K562 (cell line): ENCODE results near the gene DEF6. TPM values are rescaled to one million over a fixed set of nuclear protein-coding genes. Genes with fewer than 3 reads are reported as not detected.
A peak's percentile ranks its signal among the peaks of the same experiment; 100 is the strongest.

Experiments used
- BRF2 ChIP-seq: IDR thresholded peaks from 3 replicates; pipeline ENCODE4 v1.6.1; 2011; ENCODE audit warnings: borderline replicate concordance, mild to moderate bottlenecking; ENCODE audit not compliant: insufficient read length, insufficient read depth
- CBX1 ChIP-seq: sonication (generic); IDR thresholded peaks from 2 replicates; pipeline ENCODE4 v1.6.1; 2016; ENCODE audit warnings: antibody characterized with exemption, low read depth, mild to moderate bottlenecking
- ERF ChIP-seq: fragments of 450-650 bp; formaldehyde crosslinking; IDR thresholded peaks from 2 replicates; pipeline ENCODE4 v1.4.0; 2020; ENCODE audit warnings: mild to moderate bottlenecking, mixed read lengths
- EWSR1 ChIP-seq: fragments of 450-650 bp; IDR thresholded peaks from 2 replicates; pipeline ENCODE4 v1.6.1; 2018; ENCODE audit warnings: borderline replicate concordance, mild to moderate bottlenecking, low read depth, moderate library complexity; ENCODE audit not compliant: partially characterized antibody
- IRF1 ChIP-seq: sonication (generic); formaldehyde crosslinking; IDR thresholded peaks from 2 replicates; pipeline ENCODE4 v1.8.0; 2022; ENCODE audit warnings: missing genetic modification reagents, mild to moderate bottlenecking, borderline replicate concordance
- JUNB ChIP-seq: fragments of 450-650 bp; formaldehyde crosslinking; conservative IDR thresholded peaks from 2 replicates; pipeline ENCODE4 v1.4.0; 2020; ENCODE audit warnings: mild to moderate bottlenecking
- KAT8 ChIP-seq: fragments of 450-650 bp; IDR thresholded peaks from 2 replicates; pipeline ENCODE4 v1.6.1; 2016; ENCODE audit warnings: low read depth, mild to moderate bottlenecking
- PCBP1 ChIP-seq: fragments of 200-400 bp; formaldehyde crosslinking; IDR thresholded peaks from 2 replicates; pipeline ENCODE4 v1.6.1; 2018; ENCODE audit warnings: mild to moderate bottlenecking, low read depth, low read length; ENCODE audit not compliant: poor library complexity, severe bottlenecking
- PKNOX1 ChIP-seq: fragments of 450-650 bp; IDR thresholded peaks from 2 replicates; pipeline ENCODE4 v1.6.1; 2016
- POLR2H ChIP-seq: IDR thresholded peaks from 2 replicates; pipeline ENCODE4 v1.6.1; 2016; ENCODE audit warnings: missing genetic modification characterization, low read depth, mild to moderate bottlenecking, control low read depth, missing compliant biosample characterization, moderate library complexity
- RBM17 ChIP-seq: fragments of 200-400 bp; formaldehyde crosslinking; IDR thresholded peaks from 2 replicates; pipeline ENCODE4 v1.6.1; 2017; ENCODE audit warnings: low read depth, mild to moderate bottlenecking, low read length, borderline replicate concordance
- SAFB ChIP-seq: fragments of 200-400 bp; formaldehyde crosslinking; IDR thresholded peaks from 2 replicates; pipeline ENCODE4 v1.6.1; 2017; ENCODE audit warnings: low read depth, low read length, borderline replicate concordance
- SNAPC5 ChIP-seq: fragments of 250-450 bp; sonication (Bioruptor Pico); IDR thresholded peaks from 2 replicates; pipeline ENCODE4 v1.8.0; 2021; ENCODE audit warnings: moderate library complexity, mild to moderate bottlenecking, inconsistent platforms
- TSC22D4 ChIP-seq: fragments of 450-650 bp; IDR thresholded peaks from 2 replicates; pipeline ENCODE4 v1.6.1; 2016; ENCODE audit warnings: missing genetic modification characterization, missing biosample characterization, control low read depth
- ZBTB7A ChIP-seq: IDR thresholded peaks from 2 replicates; pipeline ENCODE4 v1.6.1; 2011; ENCODE audit warnings: low read depth, mild to moderate bottlenecking, low read length, moderate library complexity, borderline replicate concordance; ENCODE audit not compliant: control insufficient read depth
- ZNF347 ChIP-seq: fragments of 450-650 bp; formaldehyde crosslinking; IDR thresholded peaks from 2 replicates; pipeline ENCODE4 v1.4.0; 2020; ENCODE audit warnings: low read depth, mild to moderate bottlenecking, moderate library complexity
- ZNF384 ChIP-seq: IDR thresholded peaks from 2 replicates; pipeline ENCODE4 v1.6.1; 2012; ENCODE audit warnings: low read depth, low read length, improper control_type of control experiment
- ZNF639 ChIP-seq, 2 experiments: fragments of 200-800 bp in 1 of 2; sonication (Bioruptor generic) in 1 of 2; sonication (generic) in 1 of 2; formaldehyde crosslinking in 1 of 2; IDR thresholded peaks in 1 of 2; conservative IDR thresholded peaks in 1 of 2; 2 replicates each; pipeline versions ENCODE4 v1.5.0 to v1.6.1; 2016 to 2020; ENCODE audit warnings: missing compliant biosample characterization in 1 of 2, missing genetic modification characterization in 1 of 2, missing genetic modification reagents in 1 of 2
- ZNF655 ChIP-seq: fragments of 250-450 bp; sonication (Bioruptor Pico); IDR thresholded peaks from 2 replicates; pipeline ENCODE4 v1.5.0; 2021
- ZNF696 ChIP-seq: fragments of 250-450 bp; sonication (Bioruptor Pico); conservative IDR thresholded peaks from 2 replicates; pipeline ENCODE4 v1.4.0; 2020; ENCODE audit warnings: mild to moderate bottlenecking, moderate library complexity
- polyA plus RNA-seq, 8 experiments: library from polyadenylated mRNA; depleted of rRNA in 4 of 8; stranded (reverse) in 5 of 8; unstranded in 3 of 8; fragments of >200 nt; fragmentation: Nextera tagmentation in 2 of 8; fragmentation: Illumina TruSeq in 1 of 8; extraction: Ambion mirVana in 2 of 8; extraction: Trizol in 1 of 8; gene quantifications; 2 replicates each; pipeline versions ENCODE4 v1.2.1 to v1.2.3, GENCODE V29; 2011 to 2014; ENCODE audit warnings: inconsistent platforms in 1 of 8, missing spikeins in 1 of 8
- total RNA-seq, 7 experiments: library from RNA; depleted of rRNA in 6 of 7; stranded (reverse); fragments of >200 nt in 6 of 7; fragmentation: Illumina TruSeq in 2 of 7; extraction: Trizol in 2 of 7; gene quantifications; 2 replicates each; pipeline versions ENCODE4 v1.2.1 to v1.2.3, GENCODE V29; 2011 to 2021; ENCODE audit warnings: low replicate concordance in 1 of 7

The DEF6 gene
- total and polyA plus RNA-seq, 9 of the 15 experiments (the other 6 are each of a cell fraction or from before 2014, with no cell fraction given) = 1.3 to 44.6 (median 22.7) TPM

- TF ChIP-seq ZNF655 (CRISPR knock-in tag) (no peak), SNAPC5 (no peak), RBM17 (no peak), ZNF696 (CRISPR knock-in tag) (no peak), JUNB (no peak), PKNOX1 (no peak), POLR2H (no peak), KAT8 (no peak), IRF1 (no peak), ERF (peak; percentile 44; the same call in 1 of the 2 replicates), PCBP1 (no peak), TSC22D4 (tag) (no peak), ZNF347 (no peak), EWSR1 (no peak), ZBTB7A (peak; percentile 85), SAFB (no peak), BRF2 (no peak), ZNF639 (CRISPR knock-in tag; conservative IDR thresholded peaks at IDR 0.05 in 1 of 2, IDR thresholded peaks at IDR 0.05 in 1 of 2) (0 out of 4 replicates have a peak, but pooled peaks of 1 of the 2 experiments have one; percentile 32), ZNF384 (no peak), CBX1 (no peak)
Observed at GRCh38 chr6:35297601-35298481, at the start of gene DEF6 (continued).
